ENCODE data around the gene SLITRK3.

SLITRK3 gene

GRCh38 chr3:165195640-165196576, at the start of gene SLITRK3:
Gene SLITRK3, minus strand, starts transcription at chr3:165196384. Its CDS starts 5,554 bp downstream, at chr3:165190830.
- no peak for TF ChIP-seq CTCF (IDR thresholded peaks at IDR 0.05; ENCODE audit: low read depth, low read length)
- no peak within 1 kb of the TSS; the same call in 1 of the 2 replicates for H3K4me3 ChIP-seq (ENCODE audit: low read depth, low read length)

GRCh38 chr3:165243597-165243996, 47.4 kb upstream of the SLITRK3 start:
- H3K4me3 ChIP-seq (ENCODE audit: low read depth, low read length), result no peak overlapping the region
- TF ChIP-seq CTCF (IDR thresholded peaks at IDR 0.05; ENCODE audit: low read depth, low read length), result no peak

- TF ChIP-seq CTCF (IDR thresholded peaks at IDR 0.05; ENCODE audit: low read depth, low read length), result no peak
- H3K4me3 ChIP-seq (ENCODE audit: low read depth, low read length), result no peak overlapping the region
Measured at GRCh38 chr3:165233501-165234195, 37.5 kb upstream of the SLITRK3 start.

- no peak overlapping the region for H3K4me3 ChIP-seq (ENCODE audit: low read depth, low read length)
- no peak for TF ChIP-seq CTCF (IDR thresholded peaks at IDR 0.05; ENCODE audit: low read depth, low read length)
Measured at GRCh38 chr3:165225604-165226003, 29.4 kb upstream of the SLITRK3 start.

- TF ChIP-seq CTCF (IDR thresholded peaks at IDR 0.05; ENCODE audit: low read depth, low read length), result no peak
- no peak overlapping the region for H3K4me3 ChIP-seq (ENCODE audit: low read depth, low read length)
Measured at GRCh38 chr3:165217739-165218138, 21.6 kb upstream of the SLITRK3 start.

GRCh38 chr3:165212580-165212979, 16.4 kb upstream of the SLITRK3 start:
- no peak overlapping the region for H3K4me3 ChIP-seq (ENCODE audit: low read depth, low read length)
- no peak for TF ChIP-seq CTCF (IDR thresholded peaks at IDR 0.05; ENCODE audit: low read depth, low read length)

- no peak overlapping the region for H3K4me3 ChIP-seq (ENCODE audit: low read depth, low read length)
- no peak for TF ChIP-seq CTCF (IDR thresholded peaks at IDR 0.05; ENCODE audit: low read depth, low read length)
Measured at GRCh38 chr3:165211721-165212120, 15.5 kb upstream of the SLITRK3 start.

Measured in WI38 (cell line).